Activated CD4-positive, alpha-beta T cell treated with anti-CD3 and anti-CD28 coated beads, Interleukin-2, amount 10 ng/mL, durations not matched to agents 24 days and 14 days (primary cell): ENCODE results near the gene STRIP2. TPM values are rescaled to one million over a fixed set of nuclear protein-coding genes. Genes with fewer than 3 reads are reported as not detected.
A peak's percentile ranks its signal among the peaks of the same experiment; 100 is the strongest.
"Not testable (repeated sequence)": the region's sequence is repeated elsewhere in the genome, so short reads cannot be mapped to it uniquely, and the experiment has no call there.

ENCODE experiments used
- DNase-seq: peaks from one replicate; pipeline ENCODE4 v3.0.0; 2022
- H3K27ac Mint-ChIP-seq: one replicate; pipeline ENCODE4 v1.8.0; 2022; ENCODE audit warnings: mild to moderate bottlenecking, mixed read lengths
- H3K27me3 Mint-ChIP-seq: one replicate; pipeline ENCODE4 v1.8.0; 2022; ENCODE audit warnings: mixed read lengths
- H3K36me3 Mint-ChIP-seq: one replicate; pipeline ENCODE4 v1.8.0; 2022; ENCODE audit warnings: low read depth, mild to moderate bottlenecking, mixed read lengths
- H3K4me1 Mint-ChIP-seq: one replicate; pipeline ENCODE4 v1.8.0; 2021; ENCODE audit warnings: mixed read lengths
- H3K4me3 Mint-ChIP-seq: one replicate; pipeline ENCODE4 v1.8.0; 2022; ENCODE audit warnings: mild to moderate bottlenecking, moderate library complexity, mixed read lengths
- H3K9me3 Mint-ChIP-seq: one replicate; pipeline ENCODE4 v1.8.0; 2021; ENCODE audit warnings: mixed read lengths
- intact Hi-C: fragments of 100-400 bp; cut with micrococcal nuclease; formaldehyde crosslinking; loops from one replicate; pipeline ENCODE4 v1.15.1; 2023
- total RNA-seq: library from RNA; stranded (reverse); gene quantifications from 2 replicates; pipeline ENCODE4 v1.2.3, GENCODE V29; 2022

STRIP2 gene
- total RNA-seq, 1 donor from 2014 or later = 86.6 TPM

DNA sequence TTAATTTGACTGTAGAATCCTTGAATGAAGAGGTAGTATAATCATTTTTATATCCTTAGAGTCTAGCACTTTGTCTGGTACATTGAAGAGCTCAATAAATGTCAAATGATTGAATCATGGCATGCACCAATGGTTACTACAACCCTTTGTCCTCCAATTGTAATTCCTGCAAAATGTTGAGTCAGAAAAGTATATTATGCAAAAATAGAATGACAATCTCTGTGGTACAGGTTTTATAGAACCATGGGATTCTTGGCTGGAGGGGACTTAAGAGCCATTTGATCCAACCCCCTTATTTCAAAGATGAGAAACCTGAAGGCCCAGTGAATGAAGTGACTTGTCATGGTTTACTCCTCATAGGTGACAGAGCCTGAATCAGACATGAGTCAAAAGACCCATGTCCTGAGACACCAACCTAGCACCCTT is 37.2 kb downstream of the STRIP2 start:
- Mint-ChIP-seq H3K36me3 (peaks cover 48% of the 10 kb centered on the region), H3K4me1 (peaks cover 11% of the 10 kb centered on the region), H3K9me3 (no peaks in the 10 kb centered on the region), H3K4me3 (no peak overlapping the region), H3K27ac (peak overlapping the region; percentile 64), H3K27me3 (no peaks in the 10 kb centered on the region)
- intact Hi-C loops = loop anchor here (10.0 kb wide), 1 partner anchor 353 kb away; no protein-coding TSS in a partner anchor
- no peak for DNase-seq

DNA sequence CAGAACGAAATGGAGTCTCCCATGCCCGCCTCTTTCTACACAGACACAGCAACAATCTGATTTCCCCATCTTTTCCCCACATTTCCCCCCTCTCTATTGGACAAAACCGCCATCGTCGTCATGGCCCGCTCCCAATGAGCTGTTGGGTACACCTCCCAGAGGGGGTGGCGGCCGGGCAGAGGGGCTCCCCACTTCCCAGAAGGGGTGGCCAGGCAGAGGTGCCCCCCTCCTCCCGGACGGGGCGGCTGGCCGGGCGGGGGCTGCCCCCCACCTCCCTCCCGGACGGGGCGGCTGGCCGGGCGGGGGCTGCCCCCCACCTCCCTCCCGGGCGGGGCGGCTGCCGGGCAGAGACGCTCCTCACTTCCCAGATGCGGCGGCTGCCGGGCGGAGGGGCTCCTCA is 41.7 kb downstream of the STRIP2 start:
- DNase-seq, H3K27me3 Mint-ChIP-seq, H3K9me3 Mint-ChIP-seq, H3K4me1 Mint-ChIP-seq, H3K4me3 Mint-ChIP-seq, H3K27ac Mint-ChIP-seq: not testable (repeated sequence)
- peaks cover 45% of the 10 kb centered on the region for H3K36me3 Mint-ChIP-seq
- intact Hi-C loops = loop anchor here (10.0 kb wide), 1 partner anchor 349 kb away; no protein-coding TSS in a partner anchor

DNA sequence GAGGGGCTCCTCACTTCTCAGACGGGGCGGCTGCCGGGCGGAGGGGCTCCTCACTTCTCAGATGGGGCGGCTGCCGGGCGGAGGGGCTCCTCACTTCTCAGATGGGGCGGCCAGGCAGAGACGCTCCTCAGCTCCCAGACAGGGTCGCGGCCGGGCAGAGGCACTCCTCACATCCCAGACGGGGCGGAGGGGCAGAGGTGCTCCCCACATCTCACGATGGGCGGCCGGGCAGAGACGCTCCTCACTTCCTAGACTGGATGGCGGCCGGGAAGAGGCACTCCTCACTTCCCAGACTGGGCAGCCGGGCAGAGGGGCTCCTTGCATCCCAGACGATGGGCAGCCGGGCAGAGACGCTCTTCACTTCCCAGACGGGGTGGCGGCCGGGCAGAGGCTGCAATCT is 42.2 kb downstream of the STRIP2 start:
- H3K27me3 Mint-ChIP-seq, DNase-seq, H3K4me3 Mint-ChIP-seq, H3K4me1 Mint-ChIP-seq, H3K9me3 Mint-ChIP-seq, H3K27ac Mint-ChIP-seq: not testable (repeated sequence)
- intact Hi-C loops = loop anchor here (10.0 kb wide), 1 partner anchor 348 kb away; no protein-coding TSS in a partner anchor
- H3K36me3 Mint-ChIP-seq = peaks cover 43% of the 10 kb centered on the region

DNA sequence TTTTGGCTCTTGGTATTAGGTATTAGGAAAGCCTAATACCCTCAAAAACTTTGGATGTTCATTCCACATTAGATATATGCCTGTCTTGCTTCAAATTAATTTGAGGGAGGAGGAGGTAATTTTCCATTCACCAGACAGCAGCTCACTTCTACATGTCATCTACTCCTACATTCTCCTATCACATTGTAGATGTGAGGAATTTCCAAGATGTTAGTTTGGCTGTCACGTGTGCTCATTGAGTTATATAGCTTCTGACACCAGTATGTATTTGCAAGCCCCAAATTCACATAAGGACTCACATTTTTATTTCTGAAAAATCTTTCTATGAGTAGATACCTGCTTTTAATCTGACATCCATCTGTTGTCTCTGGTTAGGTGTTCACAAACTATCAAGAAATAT is 45.6 kb downstream of the STRIP2 start:
- H3K4me1 Mint-ChIP-seq = no peaks in the 10 kb centered on the region
- no peak for DNase-seq
- H3K27ac Mint-ChIP-seq = no peak overlapping the region
- H3K9me3 Mint-ChIP-seq = no peaks in the 10 kb centered on the region
- intact Hi-C loops = loop anchor here (10.0 kb wide), 1 partner anchor 345 kb away; no protein-coding TSS in a partner anchor
- H3K27me3 Mint-ChIP-seq = no peaks in the 10 kb centered on the region
- peaks cover 53% of the 10 kb centered on the region for H3K36me3 Mint-ChIP-seq
- H3K4me3 Mint-ChIP-seq = no peak overlapping the region

DNA sequence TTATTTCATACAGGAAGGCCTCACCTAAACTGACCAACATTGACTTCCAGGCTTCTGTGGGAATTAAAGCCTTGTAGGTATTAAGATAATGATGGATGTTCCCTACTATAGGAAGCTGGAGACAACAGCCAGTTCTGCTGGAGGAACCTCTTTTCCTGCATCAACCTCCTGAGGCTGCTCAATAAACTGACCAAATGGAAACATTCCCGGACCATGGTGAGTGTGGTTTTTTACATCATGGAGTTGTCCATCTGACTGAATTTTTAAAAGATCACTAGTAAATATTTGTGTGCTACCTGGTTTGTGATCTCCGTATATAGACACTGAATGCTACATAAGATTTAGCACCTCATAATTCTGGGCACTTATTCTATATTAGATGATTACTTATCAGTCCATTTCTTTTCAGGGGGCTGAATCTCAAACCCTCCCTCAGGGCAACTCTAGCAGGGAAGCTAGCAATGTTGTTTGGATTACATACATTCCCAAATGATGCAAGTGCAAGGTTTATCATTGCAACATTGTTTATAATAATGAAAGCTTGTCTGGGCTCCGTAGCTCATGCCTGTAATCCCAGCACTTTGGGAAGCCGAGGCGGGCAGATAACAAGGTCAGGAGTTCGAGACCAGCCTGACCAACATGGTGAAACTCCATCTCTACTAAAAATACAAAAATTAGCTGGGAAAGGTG is 46.6 kb downstream of the STRIP2 start:
- H3K27me3 Mint-ChIP-seq = no peaks in the 10 kb centered on the region
- no peak overlapping the region for H3K4me3 Mint-ChIP-seq
- DNase-seq = no peak
- intact Hi-C loops = no loop called here
- H3K36me3 Mint-ChIP-seq = peaks cover 58% of the 10 kb centered on the region
- H3K27ac Mint-ChIP-seq = no peak overlapping the region
- no peaks in the 10 kb centered on the region for H3K9me3 Mint-ChIP-seq
- no peaks in the 10 kb centered on the region for H3K4me1 Mint-ChIP-seq

DNA sequence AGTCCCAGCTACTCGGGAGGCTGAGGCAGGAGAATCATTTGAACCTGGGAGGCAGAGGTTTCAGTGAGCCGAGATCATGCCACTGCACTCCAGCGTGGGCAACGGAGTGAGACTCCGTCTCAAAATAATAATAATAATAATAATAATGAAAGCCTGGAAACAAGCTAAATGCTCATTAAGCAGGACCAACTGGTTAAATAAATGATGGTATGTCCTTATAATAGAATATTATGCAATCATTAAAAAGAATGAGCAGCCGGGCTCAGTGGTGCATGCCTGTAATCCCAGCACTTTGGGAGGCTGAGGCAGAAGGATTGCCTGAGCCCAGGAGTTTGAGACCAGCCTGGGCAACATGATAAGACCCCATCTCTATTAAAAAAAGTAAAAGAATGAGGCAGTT is 47.1 kb downstream of the STRIP2 start:
- intact Hi-C loops, H3K4me3 Mint-ChIP-seq, H3K27me3 Mint-ChIP-seq, H3K9me3 Mint-ChIP-seq, H3K27ac Mint-ChIP-seq, H3K4me1 Mint-ChIP-seq, DNase-seq: not testable (repeated sequence)
- H3K36me3 Mint-ChIP-seq = peaks cover 62% of the 10 kb centered on the region

DNA sequence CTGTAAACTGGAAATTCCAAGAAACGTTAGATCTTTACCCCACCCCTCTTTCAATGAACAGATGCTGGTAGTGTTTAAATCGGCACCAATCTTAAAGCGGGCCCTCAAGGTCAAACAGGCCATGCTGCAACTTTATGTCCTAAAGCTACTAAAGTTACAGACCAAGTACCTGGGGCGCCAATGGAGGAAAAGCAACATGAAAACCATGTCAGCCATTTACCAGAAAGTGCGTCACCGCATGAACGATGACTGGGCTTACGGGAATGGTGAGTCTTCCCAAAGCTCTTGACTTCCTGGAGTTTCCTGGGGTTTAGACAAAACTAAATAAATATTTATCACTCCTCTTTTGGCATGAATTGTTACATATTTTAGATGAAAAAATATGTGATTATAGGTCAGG is 48.5 kb downstream of the STRIP2 start:
- intact Hi-C loops = no loop called here
- Mint-ChIP-seq H3K27ac (no peak overlapping the region), H3K36me3 (peaks cover 64% of the 10 kb centered on the region), H3K4me1 (no peaks in the 10 kb centered on the region), H3K9me3 (no peaks in the 10 kb centered on the region), H3K4me3 (no peak overlapping the region), H3K27me3 (no peaks in the 10 kb centered on the region)
- no peak for DNase-seq

DNA sequence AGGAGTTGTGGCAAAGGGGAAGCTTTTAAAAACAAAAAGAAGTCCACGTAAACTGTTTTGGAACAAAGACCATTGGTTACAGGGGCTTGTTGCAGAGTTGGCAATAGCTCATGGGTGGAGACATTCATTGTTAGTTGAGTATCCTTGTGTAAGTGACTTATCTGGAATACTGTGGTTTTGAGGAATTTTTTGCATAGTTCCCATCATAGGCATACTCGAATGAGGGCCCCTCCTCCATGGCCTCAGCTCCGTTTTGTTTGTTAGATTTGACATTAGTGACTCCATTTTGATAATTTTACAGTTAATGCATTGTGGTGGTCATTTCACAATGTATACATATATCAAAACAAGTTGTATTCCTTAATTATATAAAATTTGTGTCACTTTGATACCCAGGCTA is 55.3 kb downstream of the STRIP2 start:
- intact Hi-C loops = no loop called here
- H3K36me3 Mint-ChIP-seq = peaks cover 53% of the 10 kb centered on the region

DNA sequence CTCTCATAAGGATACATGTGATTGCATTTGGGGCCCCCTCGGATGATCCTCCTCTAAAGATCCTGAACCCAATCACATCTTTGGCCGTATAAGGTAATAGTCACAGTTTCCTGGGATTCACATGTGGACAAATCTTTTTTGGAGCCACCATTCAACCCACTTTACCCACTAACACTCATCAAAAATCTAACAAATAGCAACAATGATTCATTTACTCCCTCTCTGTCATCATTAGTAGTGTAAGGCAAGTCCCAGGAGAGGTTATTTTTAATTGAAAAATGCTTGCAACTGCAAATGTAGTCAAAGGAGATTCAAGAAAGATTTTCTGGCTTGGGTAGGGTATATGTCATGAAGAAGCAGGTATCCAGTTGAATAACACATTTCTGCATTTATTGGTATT is 58.2 kb downstream of the STRIP2 start:
- intact Hi-C loops = no loop called here
- H3K9me3 Mint-ChIP-seq = no peaks in the 10 kb centered on the region
- no peak overlapping the region for H3K4me3 Mint-ChIP-seq
- no peak for DNase-seq
- peaks cover 32% of the 10 kb centered on the region for H3K36me3 Mint-ChIP-seq
- no peaks in the 10 kb centered on the region for H3K27me3 Mint-ChIP-seq
- peaks cover 27% of the 10 kb centered on the region for H3K4me1 Mint-ChIP-seq
- peak overlapping the region; percentile 16 for H3K27ac Mint-ChIP-seq

More for the DNA sequence above, 55.3 kb downstream of the STRIP2 start:
- DNase-seq = no peak
- no peaks in the 10 kb centered on the region for H3K9me3 Mint-ChIP-seq
- H3K4me3 Mint-ChIP-seq = no peak overlapping the region
- H3K4me1 Mint-ChIP-seq = peaks cover 13% of the 10 kb centered on the region
- no peak overlapping the region for H3K27ac Mint-ChIP-seq
- H3K27me3 Mint-ChIP-seq = no peaks in the 10 kb centered on the region

DNA sequence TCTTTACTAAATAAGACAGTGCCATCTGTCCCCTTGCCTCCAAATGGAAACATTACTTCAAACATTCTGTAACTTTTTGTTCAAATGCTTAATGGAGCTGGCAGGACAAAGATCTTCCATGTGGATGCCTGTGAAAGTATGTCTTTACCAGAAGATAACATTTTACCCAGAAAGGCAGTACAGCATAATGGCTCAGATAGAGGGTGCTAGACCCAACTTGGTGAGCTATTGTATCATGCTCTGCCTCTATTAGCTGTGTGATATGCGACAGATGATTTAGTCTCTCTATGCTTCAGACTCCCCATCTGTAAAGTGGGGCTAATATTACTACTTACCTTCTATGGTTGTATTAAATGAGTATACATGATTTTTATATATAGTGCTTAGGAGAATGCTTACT is 59.3 kb downstream of the STRIP2 start:
- Mint-ChIP-seq H3K9me3 (no peaks in the 10 kb centered on the region), H3K27me3 (no peaks in the 10 kb centered on the region), H3K4me3 (peak overlapping the region; percentile 20), H3K4me1 (peaks cover 27% of the 10 kb centered on the region), H3K36me3 (peaks cover 27% of the 10 kb centered on the region), H3K27ac (peak overlapping the region; percentile 83)
- intact Hi-C loops = no loop called here
- DNase-seq = peak; percentile 63

DNA sequence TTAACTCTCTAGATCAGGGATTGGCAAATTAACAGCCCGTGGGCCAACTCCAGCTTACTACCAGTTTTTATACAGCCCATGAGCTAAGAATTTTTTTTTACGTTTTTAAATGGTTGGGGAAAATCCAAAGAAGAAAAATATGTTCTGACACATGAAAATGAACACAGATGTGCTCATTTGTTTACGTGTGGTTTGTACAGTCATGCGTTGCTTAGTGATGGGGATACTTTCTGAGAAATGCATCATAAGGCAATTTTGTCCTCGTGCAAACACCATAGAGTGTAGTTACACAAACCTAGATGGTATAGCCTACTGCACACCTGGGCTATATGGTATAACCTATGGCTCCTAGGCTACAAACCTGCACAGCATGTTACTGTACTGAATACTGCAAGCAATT is 59.8 kb downstream of the STRIP2 start:
- DNase-seq = peak; percentile 78
- Mint-ChIP-seq H3K4me1 (peaks cover 29% of the 10 kb centered on the region), H3K27me3 (no peaks in the 10 kb centered on the region), H3K36me3 (peaks cover 23% of the 10 kb centered on the region), H3K4me3 (no peak overlapping the region), H3K9me3 (no peaks in the 10 kb centered on the region), H3K27ac (peak overlapping the region; percentile 83)
- intact Hi-C loops = loop anchor here (1.0 to 2.0 kb wide), 2 partner anchors 37 to 55 kb away; no protein-coding TSS in a partner anchor

DNA sequence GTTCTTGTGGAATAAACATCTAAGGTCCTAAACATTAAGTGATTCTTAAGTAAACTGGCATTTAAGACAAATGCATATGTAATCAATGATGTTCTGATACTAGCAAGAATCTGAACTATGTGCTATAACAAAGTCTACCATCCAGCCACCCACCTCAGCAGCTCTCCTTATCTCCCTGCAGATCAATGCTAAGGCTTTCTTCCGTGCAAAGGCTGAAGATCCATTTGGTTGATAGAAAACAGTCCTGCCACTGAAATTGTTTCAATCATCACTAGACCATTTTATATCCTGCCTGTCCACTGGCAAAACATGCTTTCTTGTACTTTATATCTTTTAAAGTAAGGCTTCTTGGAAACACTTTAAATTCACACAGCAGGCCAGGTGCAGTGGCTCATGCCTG is 61.8 kb downstream of the STRIP2 start:
- DNase-seq = peak; percentile 68
- no peaks in the 10 kb centered on the region for H3K9me3 Mint-ChIP-seq
- peak overlapping the region; percentile 68 for H3K27ac Mint-ChIP-seq
- H3K36me3 Mint-ChIP-seq = peaks cover 15% of the 10 kb centered on the region
- intact Hi-C loops = loop anchor here (2.0 to 5.0 kb wide), 3 partner anchors 57 to 451 kb away; no protein-coding TSS in a partner anchor
- H3K27me3 Mint-ChIP-seq = no peaks in the 10 kb centered on the region
- peaks cover 36% of the 10 kb centered on the region for H3K4me1 Mint-ChIP-seq
- H3K4me3 Mint-ChIP-seq = peak overlapping the region; percentile 16

DNA sequence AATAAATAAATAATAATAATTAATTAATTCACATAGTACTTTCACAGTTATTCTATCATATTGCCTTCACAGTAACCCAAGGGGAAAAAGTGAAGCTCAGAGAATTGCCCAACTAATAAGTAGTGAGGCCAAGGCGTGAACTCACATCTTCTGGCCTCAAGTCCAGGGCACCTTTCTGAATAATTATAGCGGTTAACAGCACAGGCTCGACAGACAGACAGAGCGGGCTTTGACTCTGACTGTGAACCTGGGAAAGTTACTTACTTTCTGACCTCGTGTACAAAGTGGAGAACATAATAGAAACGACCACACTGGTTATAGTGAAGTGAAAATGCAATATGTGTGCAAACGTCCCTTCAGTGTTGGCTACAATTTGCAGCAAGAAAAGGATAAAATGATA is 62.4 kb downstream of the STRIP2 start:
- no peaks in the 10 kb centered on the region for H3K27me3 Mint-ChIP-seq
- H3K4me3 Mint-ChIP-seq = no peak overlapping the region
- intact Hi-C loops = loop anchor here (2.0 to 5.0 kb wide), 2 partner anchors 116 to 451 kb away; no protein-coding TSS in a partner anchor
- H3K27ac Mint-ChIP-seq = peak overlapping the region; percentile 37
- DNase-seq = no peak
- peaks cover 9% of the 10 kb centered on the region for H3K36me3 Mint-ChIP-seq
- peaks cover 42% of the 10 kb centered on the region for H3K4me1 Mint-ChIP-seq
- H3K9me3 Mint-ChIP-seq = no peaks in the 10 kb centered on the region

DNA sequence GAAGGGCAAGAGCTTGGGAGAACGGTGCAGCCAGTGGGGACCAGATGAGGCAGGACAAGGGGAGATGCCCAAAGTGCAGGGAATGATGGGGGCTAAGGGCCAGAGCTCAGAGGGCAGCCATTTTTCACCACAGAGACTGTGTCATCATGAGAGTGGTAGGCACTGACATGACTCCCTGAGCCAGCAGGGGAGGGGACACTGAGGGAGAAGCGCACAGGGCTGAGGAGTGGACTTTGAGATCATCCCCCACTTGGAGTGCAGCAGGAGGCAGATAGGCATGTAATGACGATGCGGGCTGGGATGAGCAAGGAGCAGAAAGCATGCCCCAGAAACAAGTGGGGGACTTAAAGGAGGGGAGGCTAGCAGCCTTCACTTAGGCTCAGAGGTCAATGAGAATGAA is 62.9 kb downstream of the STRIP2 start:
- no peaks in the 10 kb centered on the region for H3K27me3 Mint-ChIP-seq
- intact Hi-C loops = loop anchor here (2.0 to 5.0 kb wide), 2 partner anchors 116 to 450 kb away; no protein-coding TSS in a partner anchor
- H3K4me1 Mint-ChIP-seq = peaks cover 42% of the 10 kb centered on the region
- DNase-seq = no peak
- no peaks in the 10 kb centered on the region for H3K9me3 Mint-ChIP-seq
- peak overlapping the region; percentile 37 for H3K27ac Mint-ChIP-seq
- no peak overlapping the region for H3K4me3 Mint-ChIP-seq
- H3K36me3 Mint-ChIP-seq = peaks cover 8% of the 10 kb centered on the region
